Psoas muscle (tissue), 8 donors: ENCODE measurements around the gene RNF157. TPM values are rescaled to one million over a fixed set of nuclear protein-coding genes. Genes with fewer than 3 reads are reported as not detected.

Source experiments
- ATAC-seq, 4 donors: fragments of 200-7000 bp; cut with Tn5 transposase; one replicate each; pipeline ENCODE4 v1.9.1; 2020; ENCODE audit warnings: moderate library complexity in 3 of 4, mild to moderate bottlenecking in 2 of 4
- DNase-seq, 2 donors: peaks; one replicate each; pipeline ENCODE4 v3.0.0-alpha.2; 2020
- H3K27ac ChIP-seq: fragments of 200-600 bp; one replicate; pipeline ENCODE4 v1.8.0; 2022
- H3K27me3 ChIP-seq, 3 donors: fragments of 200-600 bp in 1 of 3; one replicate each; pipeline versions ENCODE4 v1.6.1 to v1.8.0; 2013 to 2022; ENCODE audit warnings: low read length in 2 of 3, mild to moderate bottlenecking in 2 of 3, moderate library complexity in 1 of 3; ENCODE audit not compliant: insufficient read depth in 3 of 3
- H3K36me3 ChIP-seq, 2 donors: fragments of 200-600 bp in 1 of 2; one replicate each; pipeline versions ENCODE4 v1.6.1 to v1.8.0; 2013 to 2022; ENCODE audit warnings: low read depth in 1 of 2, mild to moderate bottlenecking in 1 of 2, moderate library complexity in 1 of 2; ENCODE audit not compliant: insufficient read depth in 1 of 2
- H3K4me1 ChIP-seq: fragments of 200-600 bp; one replicate; pipeline ENCODE4 v1.8.0; 2022
- H3K4me3 ChIP-seq: fragments of 200-600 bp; one replicate; pipeline ENCODE4 v1.8.0; 2022; ENCODE audit warnings: mild to moderate bottlenecking
- H3K9me3 ChIP-seq: fragments of 200-600 bp; one replicate; pipeline ENCODE4 v1.8.0; 2022
- CTCF ChIP-seq: fragments of 200-600 bp; IDR thresholded peaks from one replicate; pipeline ENCODE4 v1.8.0; 2022; ENCODE audit warnings: antibody characterized with exemption
- whole genome bisulfite sequencing, 3 donors: extraction: QIAGEN DNeasy Blood & Tissue Kit; methylation state at CpG; one replicate each; pipeline versions ENCODE4 v1.1.6 to v1.1.7; 2013; 5-methylcytosine and 5-hydroxymethylcytosine counted together
- intact Hi-C, 2 donors: fragments of 100-400 bp; cut with DNase I; formaldehyde crosslinking; loops; one replicate each; pipeline versions ENCODE4 v1.11.0 to v1.14.2; 2022
- polyA plus RNA-seq, 3 donors: library from polyadenylated mRNA; stranded (reverse); fragments of 200-250 nt; gene quantifications; one replicate each; pipeline ENCODE4 v1.2.3, GENCODE V29; 2013
- total RNA-seq, 4 donors: library from RNA; stranded (reverse); fragmentation: NEBNext Ultra II Directional in 2 of 4; extraction: Animal tissue kit (Norgen Biotek cat#: 25700) in 2 of 4; gene quantifications; one replicate each; pipeline versions ENCODE4 v1.2.1 to v1.2.4, GENCODE V29; 2021 to 2023
- donor health status: healthy with polysubstance abuse.
- donor health status: DM: no; HTN: no; CAD: no; lungs with moderate emphysema.
- donor health status: Bipolar disorder and iron deficiency.
- donor health status: healthy.
- donor health status: DM: yes; HTN: yes; CAD: no.
- donor health status: DM: no; HTN: no; CAD: no.
- donor health status: DM: no; HTN: no; CAD: no.
- donor health status: DM: yes; HTN: yes; CAD: no.

RNF157 gene
- total and polyA plus RNA-seq, 7 donors = 14.9 to 90.1 (median 69.3) TPM

- DNase-seq (no peak), ATAC-seq (no peak)
- WGBS, 3 donors = 29 to 58% (median 35%) methylated on average over 11 of the region's 11 CpGs
- peaks cover 35% of the 10 kb centered on the region for H3K4me1 ChIP-seq
- H3K9me3 ChIP-seq = no peaks in the 10 kb centered on the region
- TF ChIP-seq CTCF = no peak
- intact Hi-C loops = no loop called here
- H3K4me3 ChIP-seq = peak overlapping the region; percentile 76
- no peaks in the 10 kb centered on the region for H3K36me3 ChIP-seq
- H3K27me3 ChIP-seq = no peaks in the 10 kb centered on the region
- peak overlapping the region; percentile 89 for H3K27ac ChIP-seq
Observed at GRCh38 chr17:76238847-76239537, 1.3 kb downstream of the RNF157 start.

GRCh38 chr17:76237859-76238313 lies 2.4 kb downstream of the RNF157 start:
- ATAC-seq (peak in 1 of 4 donors; percentile 7), DNase-seq (no peak)
- Histone ChIP-seq H3K4me3 (no peak overlapping the region), H3K9me3 (no peaks in the 10 kb centered on the region), H3K4me1 (peaks cover 28% of the 10 kb centered on the region), H3K36me3 (no peaks in the 10 kb centered on the region), H3K27ac (peak overlapping the region; percentile 1), H3K27me3 (no peaks in the 10 kb centered on the region)
- 63 to 84% (median 68%) methylated on average over 7 of the region's 7 CpGs for WGBS, 3 donors
- intact Hi-C loops = no loop called here
- no peak for TF ChIP-seq CTCF

DNA sequence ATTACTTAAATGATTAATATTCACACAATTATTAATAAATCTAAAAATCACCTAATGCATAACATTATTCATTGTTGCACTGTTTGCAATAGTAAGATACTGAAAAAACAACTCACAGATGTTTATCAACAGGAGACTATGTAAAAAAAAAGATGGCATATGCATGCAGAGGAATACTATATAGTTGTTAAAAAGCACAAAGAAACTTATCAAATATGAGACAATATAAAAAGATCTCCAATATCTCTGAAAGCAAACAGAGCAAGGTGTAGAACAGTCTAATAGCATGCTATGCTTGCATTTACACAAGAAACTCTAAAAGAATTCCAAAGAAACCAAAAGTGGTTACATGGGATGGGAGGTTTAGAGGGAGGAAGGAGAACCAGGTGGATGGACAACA lies 3.7 kb downstream of the RNF157 start:
- no peaks in the 10 kb centered on the region for H3K27me3 ChIP-seq
- H3K36me3 ChIP-seq = no peaks in the 10 kb centered on the region
- intact Hi-C loops = no loop called here
- H3K9me3 ChIP-seq = no peaks in the 10 kb centered on the region
- DNase-seq = no peak
- TF ChIP-seq CTCF = no peak
- ATAC-seq = no peak
- H3K27ac ChIP-seq = no peak overlapping the region
- peaks cover 25% of the 10 kb centered on the region for H3K4me1 ChIP-seq
- H3K4me3 ChIP-seq = no peak overlapping the region

GRCh38 chr17:76235883-76236282 lies 4.4 kb downstream of the RNF157 start:
- H3K27ac ChIP-seq = no peak overlapping the region
- intact Hi-C loops = no loop called here
- DNase-seq (no peak), ATAC-seq (no peak)
- no peaks in the 10 kb centered on the region for H3K36me3 ChIP-seq
- WGBS, 3 donors = 91 to 95% (median 91%) methylated on average over 2 of the region's 2 CpGs
- H3K9me3 ChIP-seq = no peaks in the 10 kb centered on the region
- peaks cover 20% of the 10 kb centered on the region for H3K4me1 ChIP-seq
- H3K27me3 ChIP-seq = no peaks in the 10 kb centered on the region
- H3K4me3 ChIP-seq = no peak overlapping the region
- TF ChIP-seq CTCF = no peak

DNA sequence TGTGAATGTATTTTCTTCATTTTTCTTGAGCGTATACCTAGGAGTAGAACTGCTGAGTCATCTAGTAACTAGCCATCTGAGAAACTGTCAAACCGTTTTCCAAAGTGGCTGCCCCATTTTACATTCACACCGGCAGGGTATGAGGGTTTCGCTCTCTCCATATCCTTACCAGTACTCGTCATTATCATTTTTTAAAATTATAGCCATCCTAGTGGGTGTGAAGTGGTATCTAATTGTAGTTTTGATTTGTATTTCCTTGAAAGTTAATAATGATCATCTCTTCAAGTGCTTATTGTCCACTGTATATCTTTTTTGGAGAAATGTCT lies 6.0 kb downstream of the RNF157 start:
- no peak for TF ChIP-seq CTCF
- DNase-seq (no peak), ATAC-seq (no peak)
- WGBS, 3 donors = 74 to 89% (median 76%) methylated on average over 5 of the region's 5 CpGs
- intact Hi-C loops = loop anchor here in 1 of 2 donors (5.0 kb wide), 1 partner anchor 37 kb away; no protein-coding TSS in a partner anchor
- H3K4me3 ChIP-seq = no peak overlapping the region
- peaks cover 20% of the 10 kb centered on the region for H3K4me1 ChIP-seq
- H3K36me3 ChIP-seq = no peaks in the 10 kb centered on the region
- H3K27ac ChIP-seq = peak overlapping the region; percentile 27
- no peaks in the 10 kb centered on the region for H3K27me3 ChIP-seq
- H3K9me3 ChIP-seq = no peaks in the 10 kb centered on the region
